Trophoblast cell (in vitro differentiated cells and primary cell): ENCODE results near the gene TAS2R40.
"Not testable (repeated sequence)": the region's sequence is repeated elsewhere in the genome, so short reads cannot be mapped to it uniquely, and the experiment has no call there.

Experiments
- DNase-seq, 2 donors: peaks; one replicate each; pipeline ENCODE4 v3.0.0-alpha.2; 2016
- H2AFZ ChIP-seq: 2 replicates; pipeline ENCODE4 v1.6.1; 2013; ENCODE audit warnings: low read length, moderate library complexity, mild to moderate bottlenecking; ENCODE audit not compliant: insufficient read depth, poor library complexity
- H2AK5ac ChIP-seq: 2 replicates; pipeline ENCODE4 v1.6.1; 2013; ENCODE audit warnings: mild to moderate bottlenecking, low read length
- H2BK120ac ChIP-seq: 2 replicates; pipeline ENCODE4 v1.6.1; 2013; ENCODE audit warnings: low read length, mild to moderate bottlenecking, moderate library complexity; ENCODE audit not compliant: insufficient read depth, poor library complexity
- H2BK12ac ChIP-seq: 2 replicates; pipeline ENCODE4 v1.6.1; 2013; ENCODE audit warnings: mild to moderate bottlenecking, low read length, moderate library complexity
- H2BK5ac ChIP-seq: 2 replicates; pipeline ENCODE4 v1.6.1; 2013; ENCODE audit warnings: low read length, low read depth, moderate library complexity, mild to moderate bottlenecking; ENCODE audit not compliant: poor library complexity
- H3K14ac ChIP-seq: 2 replicates; pipeline ENCODE4 v1.6.1; 2013; ENCODE audit warnings: mild to moderate bottlenecking, low read length
- H3K18ac ChIP-seq: 2 replicates; pipeline ENCODE4 v1.6.1; 2013; ENCODE audit warnings: mild to moderate bottlenecking, low read length
- H3K23ac ChIP-seq: 2 replicates; pipeline ENCODE4 v1.6.1; 2013; ENCODE audit warnings: low read length
- H3K27ac ChIP-seq: 2 replicates; pipeline ENCODE4 v1.5.1; 2013; ENCODE audit warnings: low read depth, mild to moderate bottlenecking, inconsistent platforms, low read length, moderate library complexity
- H3K27me3 ChIP-seq: 2 replicates; pipeline ENCODE4 v1.6.1; 2013; ENCODE audit warnings: inconsistent platforms, mild to moderate bottlenecking, low read length, moderate library complexity; ENCODE audit not compliant: insufficient read depth
- H3K36me3 ChIP-seq, 2 experiments: 1 replicate in 1 of 2; 2 replicates in 1 of 2; pipeline ENCODE4 v1.6.1; 2013; ENCODE audit warnings: low read length in 2 of 2, mild to moderate bottlenecking in 2 of 2, moderate library complexity in 1 of 2; ENCODE audit not compliant: insufficient read depth in 2 of 2, control insufficient read depth in 1 of 2
- H3K4ac ChIP-seq: 2 replicates; pipeline ENCODE4 v1.6.1; 2013; ENCODE audit warnings: low read depth, mild to moderate bottlenecking, low read length, moderate library complexity
- H3K4me1 ChIP-seq, 2 experiments: 1 replicate in 1 of 2; 2 replicates in 1 of 2; pipeline ENCODE4 v1.6.1; 2013; ENCODE audit warnings: low read length in 2 of 2, mild to moderate bottlenecking in 2 of 2, moderate library complexity in 1 of 2; ENCODE audit not compliant: insufficient read depth in 2 of 2, control insufficient read depth in 1 of 2
- H3K4me2 ChIP-seq: 2 replicates; pipeline ENCODE4 v1.6.1; 2013; ENCODE audit warnings: inconsistent platforms, mild to moderate bottlenecking, low read length, moderate library complexity
- H3K4me3 ChIP-seq: 2 replicates; pipeline ENCODE4 v1.5.1; 2013; ENCODE audit warnings: mild to moderate bottlenecking, low read depth, low read length, inconsistent platforms
- H3K79me1 ChIP-seq: one replicate; pipeline ENCODE4 v1.6.1; 2013; ENCODE audit warnings: low read length
- H3K79me2 ChIP-seq: 2 replicates; pipeline ENCODE4 v1.6.1; 2013; ENCODE audit warnings: low read length, mild to moderate bottlenecking; ENCODE audit not compliant: control insufficient read depth, insufficient read depth, poor library complexity
- H3K9ac ChIP-seq: 2 replicates; pipeline ENCODE4 v1.6.1; 2013; ENCODE audit warnings: mild to moderate bottlenecking, low read length
- H3K9me3 ChIP-seq: 2 replicates; pipeline ENCODE4 v1.6.1; 2013; ENCODE audit warnings: low read depth, mild to moderate bottlenecking, control low read depth, inconsistent platforms, low read length; ENCODE audit not compliant: insufficient read depth
- H4K12ac ChIP-seq: 2 replicates; pipeline ENCODE4 v1.6.1; 2013; ENCODE audit warnings: low read depth, mild to moderate bottlenecking, low read length, moderate library complexity
- H4K8ac ChIP-seq: 2 replicates; pipeline ENCODE4 v1.6.1; 2013; ENCODE audit warnings: low read depth, mild to moderate bottlenecking, low read length, moderate library complexity
- H4K91ac ChIP-seq: one replicate; pipeline ENCODE4 v1.6.1; 2013; ENCODE audit warnings: low read depth, mild to moderate bottlenecking, low read length, moderate library complexity
- WGBS: extraction: QIAGEN DNeasy Blood & Tissue Kit; methylation state at CpG from one replicate; pipeline ENCODE4 v1.1.7; 2013; ENCODE audit warnings: missing lambda C conversion rate; ENCODE audit not compliant: insufficient read length, insufficient coverage; ENCODE audit errors: extremely low coverage; 5-methylcytosine and 5-hydroxymethylcytosine counted together

The TAS2R40 gene

DNA sequence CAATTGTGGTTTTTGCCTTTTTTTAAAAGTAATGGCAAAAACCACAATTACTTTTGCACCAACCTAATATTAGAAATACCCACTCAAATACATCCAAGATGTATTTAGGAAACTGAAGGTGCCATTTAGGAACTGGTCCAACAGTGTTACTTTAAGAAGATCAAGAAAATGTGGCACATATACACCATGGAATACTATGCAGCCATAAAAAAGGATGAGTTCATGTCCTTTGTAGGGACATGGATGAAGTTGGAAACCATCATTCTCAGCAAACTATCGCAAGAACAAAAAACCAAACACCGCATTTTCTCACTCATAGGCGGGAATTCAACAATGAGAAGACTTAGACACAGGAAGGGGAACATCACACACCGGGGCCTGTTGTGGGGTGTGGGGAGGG, 41.1 kb upstream of the TAS2R40 start:
- H3K36me3 ChIP-seq, H3K79me2 ChIP-seq, H3K23ac ChIP-seq, H4K12ac ChIP-seq, H2AFZ ChIP-seq, H3K9me3 ChIP-seq, H2AK5ac ChIP-seq, H3K14ac ChIP-seq, H3K27me3 ChIP-seq, H3K79me1 ChIP-seq, H3K4me3 ChIP-seq, DNase-seq, H2BK120ac ChIP-seq, H4K91ac ChIP-seq, H3K4me1 ChIP-seq, H3K4me2 ChIP-seq, H2BK12ac ChIP-seq, H4K8ac ChIP-seq, H3K4ac ChIP-seq, H3K18ac ChIP-seq, H2BK5ac ChIP-seq, H3K9ac ChIP-seq, H3K27ac ChIP-seq: not testable (repeated sequence)
- no CpG with 5 or more reads among the region's 4 CpGs for WGBS

DNA sequence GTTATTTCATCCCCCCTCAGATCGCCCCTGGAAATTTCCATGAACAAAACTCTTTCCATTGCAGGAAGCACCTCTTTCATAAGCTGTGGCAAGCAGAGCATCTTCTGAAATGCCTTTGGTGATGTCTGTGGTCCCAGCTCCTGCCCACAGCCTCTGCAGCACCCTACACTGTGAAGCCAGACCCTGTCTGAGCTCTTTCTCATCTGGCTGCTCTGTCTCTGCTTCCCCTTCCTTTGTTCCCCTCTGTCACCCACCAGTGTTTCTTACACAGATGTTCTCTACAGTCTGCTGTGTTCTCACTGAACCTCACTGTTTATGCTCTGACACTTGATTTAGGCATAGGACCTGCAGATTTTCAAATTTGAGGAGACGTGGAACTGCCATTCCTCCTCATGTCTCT, 40.5 kb upstream of the TAS2R40 start:
- H2BK12ac ChIP-seq = no peak overlapping the region
- H3K14ac ChIP-seq = no peak overlapping the region
- no peak overlapping the region for H3K18ac ChIP-seq
- no peak overlapping the region for H3K23ac ChIP-seq
- H3K36me3 ChIP-seq = no peaks in the 10 kb centered on the region
- H2BK120ac ChIP-seq = no peak overlapping the region
- H4K8ac ChIP-seq = no peak overlapping the region
- WGBS = no CpG with 5 or more reads among the region's 2 CpGs
- no peak overlapping the region for H2AFZ ChIP-seq
- H4K12ac ChIP-seq = no peak overlapping the region
- no peak overlapping the region for H2AK5ac ChIP-seq
- H3K9me3 ChIP-seq = no peaks in the 10 kb centered on the region
- no peak overlapping the region for H3K4me2 ChIP-seq
- no peaks in the 10 kb centered on the region for H3K79me1 ChIP-seq
- H3K4ac ChIP-seq = no peak overlapping the region
- no peak overlapping the region for H2BK5ac ChIP-seq
- no peak overlapping the region for H3K4me3 ChIP-seq
- H4K91ac ChIP-seq = no peak overlapping the region
- H3K27me3 ChIP-seq = no peaks in the 10 kb centered on the region
- DNase-seq = no peak
- no peak overlapping the region for H3K9ac ChIP-seq
- H3K79me2 ChIP-seq = no peaks in the 10 kb centered on the region
- no peak overlapping the region for H3K27ac ChIP-seq
- H3K4me1 ChIP-seq = no peaks in the 10 kb centered on the region

DNA sequence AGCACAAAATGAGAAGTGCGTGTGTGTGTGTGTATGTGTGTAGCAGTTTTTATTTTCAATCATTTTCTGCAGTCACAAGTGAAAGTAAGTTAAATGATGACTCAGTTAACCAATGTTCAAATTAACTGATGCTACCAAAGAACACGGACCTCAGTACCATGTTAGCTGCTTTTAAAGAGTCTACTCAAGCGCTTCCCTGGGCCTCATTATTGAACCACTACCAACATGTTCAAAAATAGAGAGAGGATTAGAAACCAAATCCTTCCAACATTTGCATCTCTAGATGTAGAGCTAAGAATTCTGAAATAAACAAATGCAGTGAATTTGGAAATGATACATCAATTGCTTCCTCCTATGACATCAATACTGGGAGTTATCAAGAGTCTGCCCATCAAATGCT, 38.8 kb upstream of the TAS2R40 start, which contains the start of gene TAS2R39:
TAS2R39 (plus strand) TSS at position 396 of the 400 bp plus-strand sequence; CDS start at position 396, 0 bp downstream.
- Histone ChIP-seq H3K9me3 (no peaks in the 10 kb centered on the region), H2AFZ (no peak within 1 kb of the TSS), H2BK120ac (no peak within 1 kb of the TSS), H3K14ac (no peak within 1 kb of the TSS), H4K12ac (no peak within 1 kb of the TSS), H3K9ac (no peak within 1 kb of the TSS), H3K79me1 (no peaks in the 10 kb centered on the region), H3K18ac (no peak within 1 kb of the TSS), H2BK5ac (no peak within 1 kb of the TSS), H3K4me3 (no peak within 1 kb of the TSS), H2AK5ac (no peak within 1 kb of the TSS), H4K91ac (no peak within 1 kb of the TSS), H3K36me3 (no peaks in the 10 kb centered on the region), H3K79me2 (no peaks in the 10 kb centered on the region), H3K4me2 (no peak within 1 kb of the TSS), H3K27me3 (no peaks in the 10 kb centered on the region), H4K8ac (no peak within 1 kb of the TSS), H3K4me1 (no peaks in the 10 kb centered on the region), H3K4ac (no peak within 1 kb of the TSS), H2BK12ac (no peak within 1 kb of the TSS), H3K23ac (no peak within 1 kb of the TSS), H3K27ac (no peak within 1 kb of the TSS)
- DNase-seq = no peak
- no CpG with 5 or more reads among the region's 3 CpGs for WGBS

DNA sequence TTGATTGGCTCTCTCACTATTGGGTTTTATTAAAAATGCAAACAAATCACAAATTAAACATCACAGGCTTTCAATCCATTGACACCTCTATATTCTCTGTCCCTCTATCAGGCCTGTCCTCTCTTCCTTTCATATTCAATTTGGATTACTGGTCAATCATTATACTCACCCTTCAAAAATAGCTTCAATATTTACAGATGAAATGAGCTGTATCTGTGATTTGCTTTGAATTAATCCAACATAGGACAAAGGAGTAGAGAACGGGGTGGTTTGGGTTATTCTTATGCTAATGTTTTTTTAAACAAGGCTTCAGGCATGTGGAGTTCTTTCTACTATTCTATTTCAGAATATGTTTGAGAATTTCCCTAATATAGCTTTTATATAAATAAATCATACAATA, 36.3 kb upstream of the TAS2R40 start:
- Histone ChIP-seq H3K9me3 (no peaks in the 10 kb centered on the region), H2AK5ac (no peak overlapping the region), H3K36me3 (no peaks in the 10 kb centered on the region), H4K12ac (no peak overlapping the region), H4K91ac (no peak overlapping the region), H3K4me2 (no peak overlapping the region), H3K79me1 (no peaks in the 10 kb centered on the region), H3K4me1 (no peaks in the 10 kb centered on the region), H3K4ac (no peak overlapping the region), H3K9ac (no peak overlapping the region), H3K27me3 (no peaks in the 10 kb centered on the region), H3K18ac (no peak overlapping the region), H2BK120ac (no peak overlapping the region), H3K27ac (no peak overlapping the region), H3K4me3 (no peak overlapping the region), H3K14ac (no peak overlapping the region), H2AFZ (no peak overlapping the region), H4K8ac (no peak overlapping the region), H3K23ac (no peak overlapping the region), H2BK12ac (no peak overlapping the region), H3K79me2 (no peaks in the 10 kb centered on the region), H2BK5ac (no peak overlapping the region)
- DNase-seq = no peak
- no CpG with 5 or more reads among the region's 1 CpG for WGBS
